IPS-20b (cell line): ENCODE measurements around the gene ESPNL.
A peak's percentile ranks its signal among the peaks of the same experiment; 100 is the strongest.

Source experiments
- H3K27ac ChIP-seq: one replicate; pipeline ENCODE4 v1.5.1; 2013; ENCODE audit warnings: low read length
- H3K27me3 ChIP-seq: 2 replicates; pipeline ENCODE4 v1.6.1; 2013; ENCODE audit warnings: mild to moderate bottlenecking, low read length, inconsistent platforms; ENCODE audit not compliant: insufficient read depth
- H3K36me3 ChIP-seq: 2 replicates; pipeline ENCODE4 v1.6.1; 2013; ENCODE audit warnings: low read depth, mild to moderate bottlenecking, inconsistent platforms, low read length, moderate library complexity; ENCODE audit not compliant: insufficient read depth
- H3K4me1 ChIP-seq: 2 replicates; pipeline ENCODE4 v1.6.1; 2013; ENCODE audit warnings: mild to moderate bottlenecking, control low read depth, inconsistent platforms, low read length, moderate library complexity; ENCODE audit not compliant: insufficient read depth
- H3K4me3 ChIP-seq: 2 replicates; pipeline ENCODE4 v1.5.1; 2013; ENCODE audit warnings: mild to moderate bottlenecking, low read length, inconsistent platforms
- H3K9ac ChIP-seq: 2 replicates; pipeline ENCODE4 v1.6.1; 2013; ENCODE audit warnings: low read depth, mild to moderate bottlenecking, inconsistent platforms, low read length, moderate library complexity
- H3K9me3 ChIP-seq: 2 replicates; pipeline ENCODE4 v1.6.1; 2013; ENCODE audit warnings: mild to moderate bottlenecking, low read depth, low read length, inconsistent platforms; ENCODE audit not compliant: insufficient read depth

ESPNL gene

GRCh38 chr2:238162251-238162845, 62.2 kb downstream of the ESPNL start:
- H3K27me3 ChIP-seq, result peaks cover 86% of the 10 kb centered on the region

GRCh38 chr2:238162846-238163441, 62.8 kb downstream of the ESPNL start:
- Histone ChIP-seq H3K36me3 (no peaks in the 10 kb centered on the region; the same call in 1 of the 2 replicates), H3K4me1 (peaks cover 3% of the 10 kb centered on the region; the same call in 1 of the 2 replicates), H3K27me3 (peaks cover 80% of the 10 kb centered on the region), H3K27ac (no peak overlapping the region), H3K9me3 (no peaks in the 10 kb centered on the region), H3K9ac (no peak overlapping the region), H3K4me3 (peak overlapping the region; percentile 51; the same call in 1 of the 2 replicates)

More at GRCh38 chr2:238162251-238162845, 62.2 kb downstream of the ESPNL start:
- no peak overlapping the region for H3K27ac ChIP-seq
- no peak overlapping the region for H3K4me3 ChIP-seq
- H3K4me1 ChIP-seq, result peaks cover 3% of the 10 kb centered on the region; the same call in 1 of the 2 replicates
- H3K9ac ChIP-seq, result no peak overlapping the region
- H3K36me3 ChIP-seq, result no peaks in the 10 kb centered on the region
- H3K9me3 ChIP-seq, result no peaks in the 10 kb centered on the region

GRCh38 chr2:238163481-238164198, 63.5 kb downstream of the ESPNL start:
- Histone ChIP-seq H3K4me1 (peaks cover 3% of the 10 kb centered on the region; the same call in 1 of the 2 replicates), H3K9ac (no peak overlapping the region), H3K9me3 (no peaks in the 10 kb centered on the region), H3K36me3 (peaks cover under 1% of the 10 kb centered on the region; the same call in 1 of the 2 replicates), H3K4me3 (peak overlapping the region; percentile 51; the same call in 1 of the 2 replicates), H3K27ac (no peak overlapping the region), H3K27me3 (peaks cover 74% of the 10 kb centered on the region)

GRCh38 chr2:238164906-238165287, 64.8 kb downstream of the ESPNL start:
- H3K27me3 ChIP-seq, result peaks cover 65% of the 10 kb centered on the region
- no peak overlapping the region for H3K9ac ChIP-seq
- no peak overlapping the region for H3K4me3 ChIP-seq
- H3K9me3 ChIP-seq, result no peaks in the 10 kb centered on the region
- H3K27ac ChIP-seq, result no peak overlapping the region
- no peaks in the 10 kb centered on the region for H3K4me1 ChIP-seq
- H3K36me3 ChIP-seq, result peaks cover 13% of the 10 kb centered on the region

GRCh38 chr2:238165288-238165921, 65.3 kb downstream of the ESPNL start:
- Histone ChIP-seq H3K27ac (no peak overlapping the region), H3K4me3 (no peak overlapping the region), H3K27me3 (peaks cover 60% of the 10 kb centered on the region), H3K9me3 (no peaks in the 10 kb centered on the region), H3K4me1 (no peaks in the 10 kb centered on the region), H3K36me3 (peaks cover 18% of the 10 kb centered on the region), H3K9ac (no peak overlapping the region)

- peaks cover 47% of the 10 kb centered on the region for H3K27me3 ChIP-seq
- H3K9me3 ChIP-seq, result no peaks in the 10 kb centered on the region
- H3K9ac ChIP-seq, result no peak overlapping the region
- H3K27ac ChIP-seq, result no peak overlapping the region
- no peak overlapping the region for H3K4me3 ChIP-seq
- H3K4me1 ChIP-seq, result no peaks in the 10 kb centered on the region
- H3K36me3 ChIP-seq, result peaks cover 27% of the 10 kb centered on the region
These were observed 66.5 kb downstream of the ESPNL start for GRCh38 chr2:238166391-238167343.

GRCh38 chr2:238167344-238167715, 67.2 kb downstream of the ESPNL start:
- Histone ChIP-seq H3K9ac (no peak overlapping the region), H3K4me1 (no peaks in the 10 kb centered on the region), H3K27ac (no peak overlapping the region), H3K4me3 (no peak overlapping the region), H3K27me3 (peaks cover 41% of the 10 kb centered on the region), H3K9me3 (no peaks in the 10 kb centered on the region), H3K36me3 (peaks cover 34% of the 10 kb centered on the region)

- Histone ChIP-seq H3K27ac (no peak overlapping the region), H3K9me3 (no peaks in the 10 kb centered on the region), H3K36me3 (peaks cover 34% of the 10 kb centered on the region), H3K9ac (no peak overlapping the region), H3K4me3 (no peak overlapping the region), H3K4me1 (no peaks in the 10 kb centered on the region), H3K27me3 (peaks cover 36% of the 10 kb centered on the region)
These were observed 67.6 kb downstream of the ESPNL start for GRCh38 chr2:238167761-238168160.

- Histone ChIP-seq H3K27me3 (peaks cover 30% of the 10 kb centered on the region), H3K9me3 (no peaks in the 10 kb centered on the region), H3K9ac (no peak overlapping the region), H3K4me3 (no peak overlapping the region), H3K27ac (no peak overlapping the region), H3K4me1 (no peaks in the 10 kb centered on the region), H3K36me3 (peaks cover 35% of the 10 kb centered on the region)
These were observed 68.3 kb downstream of the ESPNL start for GRCh38 chr2:238168196-238169047.

- Histone ChIP-seq H3K4me1 (no peaks in the 10 kb centered on the region), H3K36me3 (peaks cover 43% of the 10 kb centered on the region), H3K9me3 (no peaks in the 10 kb centered on the region), H3K4me3 (no peak overlapping the region), H3K27ac (no peak overlapping the region), H3K27me3 (peaks cover 22% of the 10 kb centered on the region), H3K9ac (no peak overlapping the region)
These were observed 69.0 kb downstream of the ESPNL start for GRCh38 chr2:238169048-238169707.
